OCI-LY3 (cell line): ENCODE measurements around the gene LZTS2.

Experiments
- CTCF ChIP-seq: fragments of 200-600, 300-600 bp; sonication (generic); IDR thresholded peaks from 2 replicates; pipeline ENCODE4 v1.5.1; 2014; ENCODE audit warnings: antibody characterized with exemption, low read length, low read depth
- EZH2phosphoT487 ChIP-seq: fragments of 200-600 bp; shearing (Covaris generic); IDR thresholded peaks from 2 replicates; pipeline ENCODE4 v1.6.1; 2018; ENCODE audit warnings: antibody characterized with exemption, mixed run types, low read depth

DNA sequence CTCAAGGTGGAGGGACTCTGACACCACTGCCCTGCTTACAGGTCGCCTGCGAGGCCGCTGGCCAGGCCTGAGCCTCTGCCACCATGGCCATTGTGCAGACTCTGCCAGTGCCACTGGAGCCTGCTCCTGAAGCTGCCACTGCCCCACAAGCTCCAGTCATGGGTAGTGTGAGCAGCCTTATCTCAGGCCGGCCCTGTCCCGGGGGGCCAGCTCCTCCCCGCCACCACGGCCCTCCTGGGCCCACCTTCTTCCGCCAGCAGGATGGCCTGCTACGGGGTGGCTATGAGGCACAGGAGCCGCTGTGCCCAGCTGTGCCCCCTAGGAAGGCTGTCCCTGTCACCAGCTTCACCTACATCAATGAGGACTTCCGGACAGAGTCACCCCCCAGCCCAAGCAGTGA is 2.8 kb downstream of the LZTS2 start:
- TF ChIP-seq CTCF, result no peak
- no peak for TF ChIP-seq EZH2phosphoT487
